Measurements from ENCODE around the gene PIK3R5.

PIK3R5 gene

GRCh38 chr17:8832711-8833352, 132.7 kb downstream of the PIK3R5 start:
- DNase-seq (ENCODE audit: low spot score): no peak

DNA sequence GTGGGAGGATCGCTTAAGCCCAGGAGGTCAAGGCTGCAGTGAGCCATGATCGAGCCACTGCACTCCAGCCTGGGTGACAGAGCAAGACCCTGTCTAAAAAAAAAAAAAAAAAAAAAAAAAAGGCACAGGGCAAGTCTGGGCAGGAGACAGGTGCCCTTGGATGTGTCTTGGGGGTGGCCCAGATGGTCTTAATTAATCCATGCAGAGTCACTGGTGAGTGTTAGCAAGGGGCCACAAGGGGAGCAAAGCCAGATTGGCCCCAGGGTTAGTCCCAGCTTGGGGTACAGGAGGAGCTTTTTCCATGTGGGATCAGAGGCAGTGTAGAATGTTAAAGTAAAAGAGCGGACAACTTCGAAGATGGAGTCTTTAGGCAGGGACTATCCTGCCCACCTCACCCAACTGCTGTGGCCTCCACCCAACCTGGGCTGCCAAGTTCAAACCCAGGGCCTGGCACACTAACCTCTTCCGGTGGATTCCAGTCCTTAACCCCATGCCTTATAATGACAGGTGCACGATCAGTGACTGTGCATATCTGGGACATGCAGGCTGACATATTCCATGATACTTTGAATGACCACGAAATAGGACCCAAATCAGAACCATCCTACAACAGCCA, 134.2 kb downstream of the PIK3R5 start:
- no peak for DNase-seq (ENCODE audit: low spot score)

DNA sequence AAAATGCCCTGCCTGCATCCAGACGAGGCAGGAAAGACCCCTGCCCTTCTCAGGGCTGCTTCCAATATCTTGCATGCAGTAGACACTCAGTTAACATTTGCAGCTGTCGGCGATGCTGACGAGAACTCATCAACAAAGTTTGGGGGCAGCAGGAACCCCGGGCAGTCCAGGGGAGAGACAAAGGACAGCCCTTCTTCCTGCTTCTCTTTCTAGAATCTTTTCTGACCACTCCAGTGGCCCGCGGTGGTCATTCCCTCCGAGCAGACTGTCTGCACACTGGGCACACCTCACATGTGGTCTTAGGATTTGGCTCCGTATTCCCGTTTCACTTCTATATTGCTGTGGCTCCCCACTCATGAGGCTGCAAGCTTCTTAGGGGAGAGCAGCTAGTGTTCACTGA, 135.4 kb downstream of the PIK3R5 start:
- no peak for DNase-seq (ENCODE audit: low spot score)

GRCh38 chr17:8829036-8829941, 136.2 kb downstream of the PIK3R5 start:
- DNase-seq (ENCODE audit: low spot score): no peak
